ENCODE data around the gene TOR1AIP2. TPM values are rescaled to one million over a fixed set of nuclear protein-coding genes. Genes with fewer than 3 reads are reported as not detected.

TOR1AIP2 gene
- total RNA-seq, 1 donor from 2014 or later, result 83.2 TPM

DNA sequence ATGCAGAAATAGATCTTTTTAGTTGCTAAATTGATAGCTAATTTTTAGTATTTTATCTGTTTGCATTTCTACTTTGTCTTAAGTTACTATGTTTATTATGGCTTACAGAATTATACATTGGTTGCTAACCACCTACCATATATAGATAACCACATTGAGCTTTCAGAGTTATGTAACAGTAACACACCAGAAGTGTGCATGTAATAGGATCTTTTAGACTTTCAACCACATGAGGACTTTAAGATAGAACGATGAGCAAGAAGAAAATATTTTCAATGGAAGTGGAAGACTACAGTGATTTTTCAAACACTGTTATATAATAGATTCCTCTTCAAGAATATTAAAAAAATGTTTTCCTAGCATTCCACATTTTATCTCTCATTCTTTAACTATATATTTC, 33.3 kb upstream of the TOR1AIP2 start:
- H3K4me1 Mint-ChIP-seq (ENCODE audit: low read depth), result no peaks in the 10 kb centered on the region
- DNase-seq (ENCODE audit: low spot score, unreplicated experiment), result no peak
- H3K4me3 Mint-ChIP-seq (ENCODE audit: low read depth), result no peak overlapping the region
- no peak overlapping the region for H3K27ac Mint-ChIP-seq
- H3K36me3 Mint-ChIP-seq (ENCODE audit: insufficient read depth), result peaks cover 18% of the 10 kb centered on the region
- H3K9me3 Mint-ChIP-seq (ENCODE audit: low read depth), result no peaks in the 10 kb centered on the region
- TF ChIP-seq, protein P1, sequence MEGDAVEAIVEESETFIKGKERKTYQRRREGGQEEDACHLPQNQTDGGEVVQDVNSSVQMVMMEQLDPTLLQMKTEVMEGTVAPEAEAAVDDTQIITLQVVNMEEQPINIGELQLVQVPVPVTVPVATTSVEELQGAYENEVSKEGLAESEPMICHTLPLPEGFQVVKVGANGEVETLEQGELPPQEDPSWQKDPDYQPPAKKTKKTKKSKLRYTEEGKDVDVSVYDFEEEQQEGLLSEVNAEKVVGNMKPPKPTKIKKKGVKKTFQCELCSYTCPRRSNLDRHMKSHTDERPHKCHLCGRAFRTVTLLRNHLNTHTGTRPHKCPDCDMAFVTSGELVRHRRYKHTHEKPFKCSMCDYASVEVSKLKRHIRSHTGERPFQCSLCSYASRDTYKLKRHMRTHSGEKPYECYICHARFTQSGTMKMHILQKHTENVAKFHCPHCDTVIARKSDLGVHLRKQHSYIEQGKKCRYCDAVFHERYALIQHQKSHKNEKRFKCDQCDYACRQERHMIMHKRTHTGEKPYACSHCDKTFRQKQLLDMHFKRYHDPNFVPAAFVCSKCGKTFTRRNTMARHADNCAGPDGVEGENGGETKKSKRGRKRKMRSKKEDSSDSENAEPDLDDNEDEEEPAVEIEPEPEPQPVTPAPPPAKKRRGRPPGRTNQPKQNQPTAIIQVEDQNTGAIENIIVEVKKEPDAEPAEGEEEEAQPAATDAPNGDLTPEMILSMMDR (IDR thresholded peaks at IDR 0.05; ENCODE audit: unreplicated experiment), result no peak
- no peaks in the 10 kb centered on the region for H3K27me3 Mint-ChIP-seq

DNA sequence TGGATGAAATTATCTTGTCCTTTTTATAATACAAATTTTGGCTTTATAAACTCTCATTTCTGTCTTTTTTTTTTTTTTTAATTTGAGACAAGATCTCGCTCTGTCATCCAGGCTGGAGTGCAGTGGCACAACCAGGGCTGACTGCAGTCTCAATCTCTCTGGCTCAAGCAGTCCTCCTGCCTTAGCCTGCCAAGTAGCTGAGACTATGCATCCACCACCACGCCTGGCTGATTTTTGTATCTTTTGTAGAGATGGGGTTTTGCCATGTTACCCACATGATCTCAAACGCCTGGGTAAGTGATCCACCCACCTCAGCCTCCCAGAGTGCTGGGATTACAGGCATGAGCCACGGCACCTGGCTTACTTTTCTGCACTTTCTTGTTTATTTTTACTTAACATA, 12.0 kb upstream of the TOR1AIP2 start:
- no peak overlapping the region for H3K4me3 Mint-ChIP-seq (ENCODE audit: low read depth)
- DNase-seq (ENCODE audit: low spot score, unreplicated experiment), result no peak
- H3K27me3 Mint-ChIP-seq, result no peaks in the 10 kb centered on the region
- no peaks in the 10 kb centered on the region for H3K9me3 Mint-ChIP-seq (ENCODE audit: low read depth)
- peaks cover 1% of the 10 kb centered on the region for H3K36me3 Mint-ChIP-seq (ENCODE audit: insufficient read depth)
- peaks cover under 1% of the 10 kb centered on the region for H3K4me1 Mint-ChIP-seq (ENCODE audit: low read depth)
- TF ChIP-seq, protein P1 (IDR thresholded peaks at IDR 0.05; ENCODE audit: unreplicated experiment), result no peak
- no peak overlapping the region for H3K27ac Mint-ChIP-seq

DNA sequence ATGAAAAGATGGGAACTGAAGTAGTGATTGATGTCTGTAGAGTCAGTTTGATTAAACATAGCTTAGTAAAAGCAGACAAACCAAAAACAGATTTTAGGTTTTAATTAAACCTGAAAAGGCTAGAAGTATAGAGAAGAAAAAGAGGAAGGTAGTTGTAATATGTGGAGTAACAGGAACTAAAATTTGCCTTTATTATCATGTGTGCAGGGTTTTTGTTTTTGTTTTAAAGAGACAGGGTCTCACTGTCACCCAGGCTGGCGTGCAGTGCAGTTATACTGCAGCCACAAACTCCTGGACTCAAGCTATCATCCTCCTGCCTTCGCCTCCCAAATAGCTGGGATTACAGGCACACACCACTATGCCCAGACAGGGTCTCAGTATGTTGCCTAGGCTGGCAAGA, 10.5 kb upstream of the TOR1AIP2 start:
- H3K27ac Mint-ChIP-seq, result no peak overlapping the region
- no peaks in the 10 kb centered on the region for H3K27me3 Mint-ChIP-seq
- no peaks in the 10 kb centered on the region for H3K9me3 Mint-ChIP-seq (ENCODE audit: low read depth)
- DNase-seq (ENCODE audit: low spot score, unreplicated experiment), result no peak
- H3K4me1 Mint-ChIP-seq (ENCODE audit: low read depth), result peaks cover 9% of the 10 kb centered on the region
- peaks cover 1% of the 10 kb centered on the region for H3K36me3 Mint-ChIP-seq (ENCODE audit: insufficient read depth)
- H3K4me3 Mint-ChIP-seq (ENCODE audit: low read depth), result no peak overlapping the region
- TF ChIP-seq, protein P1 (IDR thresholded peaks at IDR 0.05; ENCODE audit: unreplicated experiment), result no peak

DNA sequence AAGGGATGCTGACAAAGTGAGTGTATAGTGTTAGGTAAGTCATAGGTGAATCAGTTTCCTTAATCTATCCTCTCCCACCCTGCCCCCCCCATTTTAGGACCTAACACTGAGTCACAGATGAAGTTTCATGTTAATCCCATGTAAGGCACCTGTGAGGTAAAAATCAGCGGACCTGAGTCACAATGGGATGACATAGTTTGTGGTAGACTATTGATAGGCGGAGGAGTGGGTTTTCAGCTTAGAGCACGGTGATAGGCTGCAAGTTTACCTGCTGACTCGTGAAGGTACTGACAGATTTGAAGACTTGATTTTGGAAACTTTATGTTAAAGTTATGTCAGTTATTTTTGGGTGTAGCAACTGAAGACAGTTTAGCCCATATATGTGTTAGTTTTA, 6.1 kb upstream of the TOR1AIP2 start:
- peaks cover 21% of the 10 kb centered on the region for H3K4me1 Mint-ChIP-seq (ENCODE audit: low read depth)
- DNase-seq (ENCODE audit: low spot score, unreplicated experiment), result no peak

DNA sequence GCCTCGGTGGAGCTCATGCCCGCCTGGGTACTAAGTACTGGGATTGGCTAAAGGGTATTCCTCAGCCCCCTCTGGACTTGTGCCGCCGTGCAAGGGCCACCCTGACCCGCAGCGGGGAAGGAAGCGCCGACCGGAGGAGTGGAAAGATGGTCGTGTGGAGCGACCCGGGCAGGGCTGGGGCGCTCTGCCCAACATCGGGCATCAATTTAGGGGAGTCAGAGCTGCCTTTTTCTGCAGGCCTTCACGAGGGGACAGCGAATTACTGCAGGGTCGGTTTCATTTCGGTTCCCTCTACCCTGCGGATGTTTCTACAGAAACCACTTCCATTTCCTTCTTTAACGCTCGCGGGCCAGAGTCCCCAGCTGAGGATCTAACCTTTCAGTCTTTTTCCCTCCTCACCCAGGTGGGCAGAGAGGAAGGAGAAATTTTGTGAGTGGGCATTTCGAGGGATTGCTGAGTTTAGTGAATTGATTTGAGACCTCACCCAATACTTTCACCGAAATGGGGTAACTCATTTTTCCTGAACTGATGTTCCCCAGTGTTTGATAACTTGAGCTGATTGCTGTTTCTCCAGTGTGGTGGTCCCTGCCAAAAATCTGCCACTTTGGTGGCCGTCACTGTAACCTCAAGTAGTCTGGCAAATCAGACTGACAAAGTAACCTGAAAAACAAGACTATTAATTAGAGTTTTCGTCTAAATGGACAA, 5.6 kb upstream of the TOR1AIP2 start:
- no peaks in the 10 kb centered on the region for H3K27me3 Mint-ChIP-seq

More for the DNA sequence above, 6.1 kb upstream of the TOR1AIP2 start:
- H3K4me3 Mint-ChIP-seq (ENCODE audit: low read depth), result peak overlapping the region; percentile 96
- H3K27ac Mint-ChIP-seq, result peak overlapping the region; percentile 100
- H3K36me3 Mint-ChIP-seq (ENCODE audit: insufficient read depth), result no peaks in the 10 kb centered on the region
- TF ChIP-seq, protein P1 (IDR thresholded peaks at IDR 0.05; ENCODE audit: unreplicated experiment), result no peak
- H3K27me3 Mint-ChIP-seq, result no peaks in the 10 kb centered on the region
- no peaks in the 10 kb centered on the region for H3K9me3 Mint-ChIP-seq (ENCODE audit: low read depth)

More for the DNA sequence above, 5.6 kb upstream of the TOR1AIP2 start:
- H3K27ac Mint-ChIP-seq, result peak overlapping the region; percentile 100
- H3K9me3 Mint-ChIP-seq (ENCODE audit: low read depth), result no peaks in the 10 kb centered on the region
- TF ChIP-seq, protein P1 (IDR thresholded peaks at IDR 0.05; ENCODE audit: unreplicated experiment), result no peak
- DNase-seq (ENCODE audit: low spot score, unreplicated experiment), result no peak
- peaks cover 22% of the 10 kb centered on the region for H3K4me1 Mint-ChIP-seq (ENCODE audit: low read depth)
- peak overlapping the region; percentile 96 for H3K4me3 Mint-ChIP-seq (ENCODE audit: low read depth)
- H3K36me3 Mint-ChIP-seq (ENCODE audit: insufficient read depth), result no peaks in the 10 kb centered on the region
